HG02973 (cell line): ENCODE data around the gene CHST11.
"Not testable (repeated sequence)": the region's sequence is repeated elsewhere in the genome, so short reads cannot be mapped to it uniquely, and the experiment has no call there.

Experiments
- ATAC-seq: cut with Tn5 transposase; IDR thresholded peaks from one replicate; pipeline ENCODE4 v1.9.1; 2021; ENCODE audit warnings: moderate library complexity; ENCODE audit not compliant: unreplicated experiment

The CHST11 gene

GRCh38 chr12:104600036-104600712 lies 143.4 kb downstream of the CHST11 start:
- ATAC-seq, result no peak

GRCh38 chr12:104600790-104601739 lies 144.3 kb downstream of the CHST11 start:
- no peak for ATAC-seq

- ATAC-seq, result no peak
Measured at GRCh38 chr12:104602406-104602805, 145.7 kb downstream of the CHST11 start.

DNA sequence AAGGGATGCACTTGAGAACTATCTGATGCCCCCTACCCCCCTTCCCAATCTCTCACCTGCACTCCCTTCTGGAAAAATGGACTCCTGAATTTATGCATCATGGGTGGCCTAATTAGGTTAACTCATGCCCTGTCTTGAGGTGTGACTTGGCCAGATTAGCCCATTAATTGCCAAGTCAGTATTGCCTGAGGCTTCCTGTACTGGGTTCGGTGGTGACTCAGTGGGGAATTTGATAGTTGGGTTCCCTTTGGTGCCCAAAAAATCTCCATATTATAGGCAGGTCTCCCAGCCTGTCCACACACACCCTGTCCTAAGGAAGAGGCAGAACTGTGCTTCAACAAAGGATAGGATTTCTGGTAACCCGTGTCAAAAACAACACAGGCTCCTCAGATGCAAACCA lies 146.1 kb downstream of the CHST11 start:
- ATAC-seq, result no peak

DNA sequence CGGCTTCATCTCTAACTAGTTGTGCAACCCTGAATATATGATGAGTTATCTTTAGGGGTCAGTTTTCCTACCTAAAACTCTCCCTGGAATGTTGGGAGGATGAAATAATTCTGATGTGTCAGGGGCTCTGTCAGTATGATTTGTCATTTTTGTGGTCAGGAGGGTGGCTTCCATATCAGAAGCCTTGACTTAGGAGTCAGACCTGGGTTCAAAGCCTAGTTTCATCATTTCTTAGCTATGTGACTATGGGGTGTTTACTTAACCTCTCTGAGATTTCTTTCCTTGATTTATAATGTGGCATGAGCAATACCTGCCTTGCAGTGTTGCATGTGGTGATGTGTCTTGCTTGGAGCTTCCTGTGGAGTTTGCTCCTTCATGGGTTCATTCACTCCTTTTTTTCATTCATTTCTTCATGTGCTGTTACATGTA lies 146.8 kb downstream of the CHST11 start:
- ATAC-seq, result no peak

DNA sequence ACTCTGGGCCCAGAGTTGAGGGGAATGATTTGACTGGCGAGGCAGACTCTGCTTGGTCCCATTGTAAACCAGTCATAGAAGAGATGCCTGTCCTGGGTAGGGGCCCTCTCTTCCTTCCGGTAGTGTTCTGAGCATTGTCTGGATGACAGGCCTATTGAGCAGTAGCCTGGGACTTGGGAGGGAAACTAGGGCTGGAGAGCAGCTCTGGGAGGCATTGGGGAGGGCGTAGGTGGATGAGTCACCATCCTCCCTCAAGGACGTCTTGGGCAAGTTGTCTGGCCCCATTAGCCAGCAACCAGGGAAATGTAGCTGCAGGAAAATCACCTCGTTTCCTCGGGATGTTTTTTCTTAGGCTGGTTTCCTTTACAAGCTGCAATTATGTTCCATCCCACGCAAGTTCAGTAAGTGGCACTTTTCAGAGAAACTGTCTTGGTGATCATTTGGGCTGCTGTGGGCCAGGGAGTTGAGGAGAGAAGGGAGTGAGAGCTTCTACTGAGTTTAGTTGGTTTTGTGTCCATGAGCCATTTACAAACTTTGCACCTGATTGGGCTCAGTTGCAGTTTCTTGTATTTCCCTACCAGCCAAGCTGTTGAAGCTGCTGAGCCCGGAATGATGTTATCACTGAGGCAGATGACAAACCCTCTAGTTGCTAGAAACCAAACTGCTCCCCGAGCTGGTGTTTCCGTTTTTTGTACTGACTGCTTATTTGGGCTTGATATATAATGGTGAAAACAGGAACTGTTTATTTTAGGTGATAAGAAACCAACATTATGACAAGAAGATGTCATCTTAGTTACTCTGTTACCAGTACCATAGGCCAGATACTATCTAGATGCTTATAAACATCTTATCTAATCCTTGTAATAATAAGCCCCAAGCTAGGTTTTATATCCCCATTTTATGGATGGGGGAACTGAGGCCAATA lies 147.6 kb downstream of the CHST11 start:
- peak; percentile 83 for ATAC-seq

DNA sequence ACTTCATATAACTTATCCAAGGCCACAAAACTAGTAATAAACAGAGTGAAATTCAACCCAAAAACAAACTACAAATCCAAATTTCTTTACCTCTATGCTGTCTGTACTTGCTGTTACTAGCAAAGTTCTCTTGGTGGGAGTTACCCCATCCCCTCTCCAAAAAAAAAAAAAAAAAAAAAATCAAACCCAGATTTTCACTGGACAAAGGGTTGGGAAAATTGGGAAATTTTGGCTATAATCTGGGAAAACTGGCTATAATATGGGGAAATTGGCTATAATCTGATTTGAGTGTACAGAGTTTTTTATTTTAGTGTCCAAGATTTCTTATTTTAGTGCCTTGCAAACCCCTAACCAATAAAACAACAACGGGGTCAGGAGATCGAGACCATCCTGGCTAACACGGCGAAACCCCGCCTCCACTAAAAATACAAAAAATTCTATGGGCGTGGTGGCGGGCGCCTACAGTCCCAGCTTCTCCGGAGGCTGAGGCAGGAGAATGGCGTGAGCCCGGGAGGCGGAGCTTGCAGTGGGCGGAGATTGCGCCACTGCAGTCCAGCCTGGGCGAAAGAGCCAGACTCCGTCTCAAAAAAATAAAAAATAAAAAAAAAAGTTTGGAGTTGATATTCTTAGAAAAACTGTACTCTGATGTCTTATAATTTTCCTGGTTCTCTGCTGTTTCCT lies 148.4 kb downstream of the CHST11 start:
- no peak for ATAC-seq

GRCh38 chr12:104605685-104606084 lies 148.9 kb downstream of the CHST11 start:
- no peak for ATAC-seq

GRCh38 chr12:104608998-104609397 lies 152.2 kb downstream of the CHST11 start:
- ATAC-seq, result no peak

DNA sequence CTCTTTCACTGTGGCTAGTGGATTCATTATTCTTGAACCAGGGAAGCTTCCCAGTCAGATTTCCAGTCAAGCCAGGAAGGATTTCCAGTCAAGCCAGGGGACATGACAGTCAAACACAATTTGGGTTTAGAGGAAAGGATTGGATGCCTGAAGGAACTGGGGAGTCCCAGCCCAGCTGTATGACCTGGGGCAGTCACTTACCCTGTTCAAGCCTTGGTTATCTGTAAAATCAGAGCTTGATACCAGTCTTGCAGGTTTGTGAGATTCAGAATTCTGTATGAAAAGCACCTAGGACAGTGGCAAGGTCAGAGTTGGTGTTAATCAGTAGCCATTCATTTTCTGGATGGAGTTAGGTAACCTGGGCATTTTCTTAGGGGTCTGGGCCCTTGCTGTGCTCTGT lies 152.7 kb downstream of the CHST11 start:
- no peak for ATAC-seq

DNA sequence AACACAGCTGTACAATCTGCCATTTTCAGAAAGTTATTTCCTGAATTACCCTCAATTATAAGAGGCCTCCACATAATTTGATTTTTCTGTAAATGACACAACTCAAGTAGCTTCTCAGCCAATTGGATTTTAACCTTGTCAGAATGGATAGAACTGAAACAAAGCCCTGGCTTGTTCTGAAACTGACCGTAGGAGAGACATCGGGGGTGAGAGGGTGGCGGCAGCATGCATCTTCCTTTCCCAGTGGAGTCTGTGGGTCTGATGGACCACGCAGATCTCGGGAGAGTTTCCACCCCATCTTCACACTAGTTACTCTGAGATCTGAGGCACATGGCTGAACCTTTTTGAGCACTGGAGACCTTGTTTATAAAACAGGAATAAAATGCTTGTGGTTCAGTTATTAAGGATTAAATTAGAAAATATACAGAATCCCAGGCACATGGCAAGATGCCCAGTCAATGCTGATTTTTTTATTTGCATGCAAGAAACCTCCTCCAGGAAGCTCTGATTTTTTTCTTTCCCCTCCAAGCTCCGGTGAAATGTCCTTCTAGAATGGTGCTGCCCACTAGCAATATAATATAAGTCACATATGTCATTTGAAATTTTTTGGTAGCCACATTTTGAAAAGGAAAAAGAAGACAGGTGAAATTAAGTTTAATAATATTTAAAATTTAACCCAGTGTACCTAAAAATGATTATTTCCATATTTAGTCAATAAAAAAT lies 153.9 kb downstream of the CHST11 start:
- no peak for ATAC-seq

DNA sequence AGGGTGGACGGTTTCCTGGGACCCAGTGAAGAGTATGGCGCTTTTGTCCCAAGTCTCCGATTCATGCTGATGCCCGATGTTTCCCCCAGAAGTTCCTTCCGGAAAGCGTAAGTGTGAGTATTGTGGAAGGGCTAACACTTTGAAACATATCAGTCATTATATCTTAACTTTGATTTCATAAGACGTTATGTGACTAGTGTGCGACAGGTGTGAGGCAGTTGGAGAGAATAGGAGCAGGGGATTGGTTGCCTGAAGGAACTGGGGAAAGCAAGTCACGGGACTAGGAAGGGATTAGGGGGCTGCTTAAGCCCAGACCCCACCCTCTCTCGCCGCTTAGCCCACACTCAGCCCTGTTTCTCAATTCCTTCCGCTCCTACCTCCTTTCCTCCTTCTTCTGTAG lies 154.9 kb downstream of the CHST11 start:
- ATAC-seq, result no peak

GRCh38 chr12:104613372-104613771 lies 156.6 kb downstream of the CHST11 start:
- not testable (repeated sequence) for ATAC-seq

DNA sequence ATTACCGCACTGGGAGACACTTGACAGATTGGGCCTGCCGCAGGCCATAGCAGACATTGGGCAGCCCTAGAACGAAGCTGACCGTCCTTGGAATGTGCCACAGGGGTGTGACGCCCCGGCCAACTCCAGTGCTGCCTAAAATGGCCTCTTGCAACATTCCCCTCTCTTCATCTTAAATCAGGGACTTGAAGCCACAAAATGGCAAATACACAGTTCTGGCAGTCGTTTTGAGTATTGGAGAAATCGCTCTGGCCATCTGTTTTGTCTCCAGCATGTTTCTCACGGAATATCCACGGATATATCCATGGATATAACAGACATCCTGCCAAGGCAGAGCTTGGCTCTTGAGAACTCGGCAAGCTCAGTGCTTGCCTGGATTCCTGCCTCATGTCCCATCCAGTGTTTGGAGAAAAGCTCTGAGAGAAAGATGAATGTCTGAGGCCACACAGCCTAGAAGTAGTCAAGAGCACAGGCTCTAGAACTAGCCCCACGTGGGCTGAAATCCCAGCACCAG lies 158.4 kb downstream of the CHST11 start:
- no peak for ATAC-seq

- no peak for ATAC-seq
Measured at GRCh38 chr12:104618691-104619090, 161.9 kb downstream of the CHST11 start.

- ATAC-seq, result no peak
Measured at GRCh38 chr12:104619305-104619704, 162.6 kb downstream of the CHST11 start.

DNA sequence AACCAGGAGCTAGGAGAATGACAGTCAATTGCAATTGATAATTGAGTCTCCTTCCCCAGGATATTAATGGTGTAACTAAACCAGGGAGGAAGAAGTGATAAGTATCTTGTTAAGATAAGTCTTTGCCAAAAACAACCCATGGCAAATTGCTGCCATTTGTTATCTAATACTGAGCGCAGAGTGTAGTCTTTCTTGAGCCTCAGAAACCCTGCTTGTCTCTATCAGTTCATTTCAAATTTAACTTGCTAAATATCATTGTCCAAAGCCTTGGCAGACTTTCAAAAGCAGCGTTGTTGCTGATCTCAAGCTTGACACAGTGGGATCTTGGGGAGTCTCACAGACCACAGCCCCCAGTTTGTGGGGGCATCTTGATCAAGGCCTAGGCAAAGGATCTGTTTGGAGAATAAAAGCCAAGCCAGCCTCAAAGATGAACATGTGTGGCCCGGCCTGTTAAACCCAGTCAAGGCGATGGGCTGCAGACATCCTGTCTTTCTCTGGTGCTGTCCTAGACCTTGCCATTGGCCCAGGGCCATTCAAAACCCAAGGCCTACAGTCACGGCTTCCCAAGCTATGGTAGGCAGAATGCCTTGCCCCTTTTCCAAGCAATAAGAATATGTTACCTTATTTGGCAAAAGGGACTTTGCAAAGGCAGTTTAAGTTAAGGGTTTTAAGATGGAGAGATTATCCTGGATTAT lies 164.2 kb downstream of the CHST11 start:
- ATAC-seq, result no peak

- no peak for ATAC-seq
Measured at GRCh38 chr12:104622928-104623327, 166.2 kb downstream of the CHST11 start.

GRCh38 chr12:104623883-104624282 lies 167.1 kb downstream of the CHST11 start:
- no peak for ATAC-seq
